ENCODE results near the gene KREMEN1. TPM values are rescaled to one million over a fixed set of nuclear protein-coding genes. Genes with fewer than 3 reads are reported as not detected.
A peak's percentile ranks its signal among the peaks of the same experiment; 100 is the strongest.

The KREMEN1 gene
- total RNA-seq, 2 experiments from 2014 or later = 0.17 to 0.31 TPM

GRCh38 chr22:29197096-29197495 is 124.3 kb downstream of the KREMEN1 start:
- Mint-ChIP-seq H3K4me1 (ENCODE audit: low read depth) (peaks cover under 1% of the 10 kb centered on the region), H3K27ac (no peak overlapping the region), H3K9me3 (peaks cover 6% of the 10 kb centered on the region), H3K27me3 (peaks cover 19% of the 10 kb centered on the region), H3K4me3 (no peak overlapping the region), H3K36me3 (no peaks in the 10 kb centered on the region)
- ChIA-PET POLR2A (no interaction called here), CTCF (no interaction called here)
- intact Hi-C loops (cut with micrococcal nuclease) = no loop called here
- no peak for DNase-seq

- Mint-ChIP-seq H3K27me3 (peaks cover 22% of the 10 kb centered on the region), H3K9me3 (peaks cover 6% of the 10 kb centered on the region), H3K4me3 (no peak overlapping the region), H3K27ac (no peak overlapping the region), H3K36me3 (no peaks in the 10 kb centered on the region), H3K4me1 (ENCODE audit: low read depth) (peaks cover 8% of the 10 kb centered on the region)
- ChIA-PET POLR2A (interaction anchor here (0.6 kb wide), 1 partner anchor 870 kb away, joined by 3 read pairs; no protein-coding TSS in a partner anchor), CTCF (no interaction called here)
- intact Hi-C loops (cut with micrococcal nuclease) = no loop called here
- DNase-seq = no peak
Observed at GRCh38 chr22:29198240-29198639, 125.4 kb downstream of the KREMEN1 start.

GRCh38 chr22:29199702-29200400 is 127.0 kb downstream of the KREMEN1 start:
- no peak for DNase-seq
- CTCF ChIA-PET = no interaction called here
- H3K27ac Mint-ChIP-seq = no peak overlapping the region
- POLR2A ChIA-PET = no interaction called here
- intact Hi-C loops (cut with micrococcal nuclease) = loop anchor here (5.0 kb wide), 1 partner anchor 47 kb away; no protein-coding TSS in a partner anchor
- H3K9me3 Mint-ChIP-seq = peaks cover 2% of the 10 kb centered on the region
- H3K4me3 Mint-ChIP-seq = no peak overlapping the region
- H3K4me1 Mint-ChIP-seq (ENCODE audit: low read depth) = peaks cover 9% of the 10 kb centered on the region
- H3K27me3 Mint-ChIP-seq = peaks cover 30% of the 10 kb centered on the region
- H3K36me3 Mint-ChIP-seq = no peaks in the 10 kb centered on the region

- intact Hi-C loops (cut with micrococcal nuclease) = loop anchor here (5.0 kb wide), 1 partner anchor 46 kb away; no protein-coding TSS in a partner anchor
- Mint-ChIP-seq H3K27me3 (peaks cover 34% of the 10 kb centered on the region), H3K4me3 (no peak overlapping the region), H3K4me1 (ENCODE audit: low read depth) (peaks cover 9% of the 10 kb centered on the region), H3K9me3 (no peaks in the 10 kb centered on the region), H3K36me3 (no peaks in the 10 kb centered on the region), H3K27ac (no peak overlapping the region)
- ChIA-PET CTCF (interaction anchor here (0.6 to 3.3 kb wide), 2 partner anchors 44 to 192 kb away, joined by 3 to 25 read pairs; no protein-coding TSS in a partner anchor), POLR2A (no interaction called here)
- DNase-seq = no peak
Observed at GRCh38 chr22:29200901-29201300, 128.1 kb downstream of the KREMEN1 start.

GRCh38 chr22:29201782-29202181 is 128.9 kb downstream of the KREMEN1 start:
- no peak overlapping the region for H3K4me3 Mint-ChIP-seq
- H3K4me1 Mint-ChIP-seq (ENCODE audit: low read depth) = peaks cover 12% of the 10 kb centered on the region
- DNase-seq = no peak
- no peaks in the 10 kb centered on the region for H3K36me3 Mint-ChIP-seq
- peaks cover 41% of the 10 kb centered on the region for H3K27me3 Mint-ChIP-seq
- ChIA-PET POLR2A (no interaction called here), CTCF (interaction anchor here (0.6 to 3.3 kb wide), 5 partner anchors 14 to 193 kb away, joined by 3 to 25 read pairs (median 4); no protein-coding TSS in a partner anchor)
- intact Hi-C loops (cut with micrococcal nuclease) = loop anchor here (2.0 to 5.0 kb wide), 2 partner anchors 35 to 46 kb away; no protein-coding TSS in a partner anchor
- H3K9me3 Mint-ChIP-seq = no peaks in the 10 kb centered on the region
- H3K27ac Mint-ChIP-seq = no peak overlapping the region

- Mint-ChIP-seq H3K4me3 (no peak overlapping the region), H3K4me1 (ENCODE audit: low read depth) (peaks cover 12% of the 10 kb centered on the region), H3K36me3 (no peaks in the 10 kb centered on the region), H3K27ac (no peak overlapping the region), H3K27me3 (peaks cover 42% of the 10 kb centered on the region), H3K9me3 (no peaks in the 10 kb centered on the region)
- ChIA-PET CTCF (interaction anchor here (0.7 to 3.3 kb wide), 8 partner anchors 13 to 69 kb away, joined by 3 to 25 read pairs (median 3); no protein-coding TSS in a partner anchor), POLR2A (no interaction called here)
- intact Hi-C loops (cut with micrococcal nuclease) = loop anchor here (2.0 to 5.0 kb wide), 2 partner anchors 36 to 45 kb away; no protein-coding TSS in a partner anchor
- peak; percentile 80 for DNase-seq
Observed at GRCh38 chr22:29202212-29203192, 129.7 kb downstream of the KREMEN1 start.

- H3K4me1 Mint-ChIP-seq (ENCODE audit: low read depth) = peaks cover 12% of the 10 kb centered on the region
- ChIA-PET POLR2A (no interaction called here), CTCF (interaction anchor here (0.7 to 3.3 kb wide), 3 partner anchors 27 to 68 kb away, joined by 3 to 25 read pairs (median 3); no protein-coding TSS in a partner anchor)
- intact Hi-C loops (cut with micrococcal nuclease) = loop anchor here (2.0 to 5.0 kb wide), 2 partner anchors 37 to 44 kb away; no protein-coding TSS in a partner anchor
- H3K4me3 Mint-ChIP-seq = no peak overlapping the region
- H3K27ac Mint-ChIP-seq = no peak overlapping the region
- H3K9me3 Mint-ChIP-seq = no peaks in the 10 kb centered on the region
- H3K27me3 Mint-ChIP-seq = peaks cover 45% of the 10 kb centered on the region
- H3K36me3 Mint-ChIP-seq = no peaks in the 10 kb centered on the region
- DNase-seq = no peak
Observed at GRCh38 chr22:29203488-29204454, 130.9 kb downstream of the KREMEN1 start.

- peaks cover 43% of the 10 kb centered on the region for H3K27me3 Mint-ChIP-seq
- intact Hi-C loops (cut with micrococcal nuclease) = loop anchor here (5.0 kb wide), 1 partner anchor 43 kb away; no protein-coding TSS in a partner anchor
Observed at GRCh38 chr22:29204455-29205183, 131.8 kb downstream of the KREMEN1 start.

GRCh38 chr22:29205252-29205593 is 132.4 kb downstream of the KREMEN1 start:
- Mint-ChIP-seq H3K4me1 (ENCODE audit: low read depth) (peaks cover 12% of the 10 kb centered on the region), H3K9me3 (no peaks in the 10 kb centered on the region), H3K27me3 (peaks cover 40% of the 10 kb centered on the region), H3K4me3 (no peak overlapping the region), H3K27ac (no peak overlapping the region), H3K36me3 (no peaks in the 10 kb centered on the region)
- ChIA-PET POLR2A (no interaction called here), CTCF (interaction anchor here (2.0 kb wide), 1 partner anchor 40 kb away, joined by 10 read pairs; no protein-coding TSS in a partner anchor)
- intact Hi-C loops (cut with micrococcal nuclease) = no loop called here
- DNase-seq = no peak

More at GRCh38 chr22:29204455-29205183, 131.8 kb downstream of the KREMEN1 start:
- Mint-ChIP-seq H3K36me3 (no peaks in the 10 kb centered on the region), H3K4me1 (ENCODE audit: low read depth) (peaks cover 12% of the 10 kb centered on the region), H3K27ac (no peak overlapping the region), H3K4me3 (no peak overlapping the region), H3K9me3 (no peaks in the 10 kb centered on the region)
- DNase-seq = no peak
- ChIA-PET POLR2A (no interaction called here), CTCF (interaction anchor here (2.0 to 3.3 kb wide), 2 partner anchors 41 kb away, joined by 10 to 25 read pairs; no protein-coding TSS in a partner anchor)

- H3K27me3 Mint-ChIP-seq = peaks cover 38% of the 10 kb centered on the region
- POLR2A ChIA-PET = no interaction called here
- DNase-seq = peak; percentile 16
- no peak within 1 kb of the TSS for H3K27ac Mint-ChIP-seq
- no peaks in the 10 kb centered on the region for H3K36me3 Mint-ChIP-seq
- H3K4me3 Mint-ChIP-seq = peak within 1 kb of the TSS; percentile 48
- intact Hi-C loops (cut with micrococcal nuclease) = no loop called here
- CTCF ChIA-PET = interaction anchor here (0.8 to 2.0 kb wide), 4 partner anchors 34 to 107 kb away, joined by 3 to 10 read pairs (median 4); no protein-coding TSS in a partner anchor
- peaks cover 12% of the 10 kb centered on the region for H3K4me1 Mint-ChIP-seq (ENCODE audit: low read depth)
- no peaks in the 10 kb centered on the region for H3K9me3 Mint-ChIP-seq
Observed at GRCh38 chr22:29205594-29206371, 132.9 kb downstream of the KREMEN1 start, which contains the start of gene EMID1. EMID1 (plus strand) TSS chr22:29205896; CDS start chr22:29206039, 143 bp downstream.
